Activated naive CD8-positive, alpha-beta T cell treated with anti-CD3 and anti-CD28 coated beads, Interleukin-2, amount 50 U/mL, for 16 hours (primary cell): ENCODE results near the gene USP40.

Experiments
- DNase-seq: peaks from one replicate; pipeline ENCODE4 v3.0.0-alpha.2; 2020; ENCODE audit warnings: low read depth, low spot score

Gene USP40

GRCh38 chr2:233458826-233459225 lies 107.8 kb downstream of the USP40 start:
- DNase-seq = no peak

- DNase-seq = no peak
Measured at GRCh38 chr2:233458031-233458610, 108.5 kb downstream of the USP40 start.

- no peak for DNase-seq
Measured at GRCh38 chr2:233457356-233457755, 109.2 kb downstream of the USP40 start.

- no peak for DNase-seq
Measured at GRCh38 chr2:233456934-233457333, 109.6 kb downstream of the USP40 start.

- no peak for DNase-seq
Measured at GRCh38 chr2:233456111-233456510, 110.5 kb downstream of the USP40 start.

- DNase-seq = no peak
Measured at GRCh38 chr2:233455491-233455890, 111.1 kb downstream of the USP40 start.

- DNase-seq = no peak
Measured at GRCh38 chr2:233455006-233455405, 111.6 kb downstream of the USP40 start.

DNA sequence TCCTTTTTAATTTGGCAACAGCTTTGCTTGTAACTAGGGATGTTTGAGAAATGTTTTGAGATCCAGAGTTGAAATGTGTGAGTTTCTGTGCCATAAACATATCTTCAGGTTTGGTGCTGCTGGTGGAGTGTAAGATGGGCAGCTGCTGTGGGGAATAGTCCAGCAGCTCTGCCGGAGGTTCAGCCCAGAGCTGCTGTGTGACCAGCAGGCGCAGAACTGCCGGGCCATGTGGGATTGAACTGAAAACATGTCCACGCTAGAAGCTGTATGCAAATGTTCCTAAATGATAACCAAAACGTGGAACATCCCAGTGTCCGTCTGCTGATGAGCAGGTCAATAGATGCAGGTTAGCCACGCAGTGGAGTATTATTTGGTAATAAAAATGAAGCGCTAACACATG lies 112.7 kb downstream of the USP40 start:
- DNase-seq = no peak

GRCh38 chr2:233453111-233453915 lies 113.3 kb downstream of the USP40 start:
- DNase-seq = no peak

GRCh38 chr2:233451950-233452349 lies 114.6 kb downstream of the USP40 start:
- DNase-seq = no peak

DNA sequence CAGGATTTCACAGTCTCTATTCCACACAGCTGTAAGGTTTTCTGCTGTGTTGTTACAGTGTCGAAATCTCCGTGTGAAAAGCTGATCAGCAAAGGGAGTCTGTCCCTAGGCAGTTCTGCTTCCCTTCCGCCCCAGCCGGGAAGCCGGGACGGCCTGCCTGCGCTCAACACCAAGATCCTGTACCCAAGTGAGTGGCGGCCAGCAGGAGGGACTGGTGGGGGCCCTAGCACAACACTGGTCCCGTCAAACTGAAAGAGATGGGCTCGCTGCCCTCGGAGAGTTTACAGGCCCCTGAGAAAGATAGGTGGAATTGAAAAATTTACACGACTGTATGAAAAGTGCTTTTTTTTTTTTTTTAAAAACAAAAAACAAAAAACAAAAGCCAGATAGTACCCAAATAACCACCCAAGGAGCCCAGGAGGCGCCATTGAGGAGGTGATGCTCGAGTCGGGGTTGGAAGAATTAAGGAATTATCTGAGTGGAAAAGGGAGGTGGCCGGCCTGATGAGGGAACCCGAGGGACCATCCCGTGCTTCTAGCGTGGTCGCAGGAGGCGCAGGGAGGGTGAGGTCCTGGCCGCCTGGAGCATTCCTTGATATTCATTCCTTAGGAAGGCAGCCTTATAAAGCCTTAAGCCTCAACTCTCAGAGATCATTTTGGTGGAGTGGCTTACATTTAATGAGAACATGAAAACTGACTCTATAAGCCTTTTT lies 115.6 kb downstream of the USP40 start:
- no peak for DNase-seq

GRCh38 chr2:233449921-233450863 lies 116.4 kb downstream of the USP40 start:
- DNase-seq = no peak

GRCh38 chr2:233449081-233449901 lies 117.3 kb downstream of the USP40 start:
- DNase-seq = no peak

GRCh38 chr2:233448575-233448974 lies 118.0 kb downstream of the USP40 start:
- no peak for DNase-seq

DNA sequence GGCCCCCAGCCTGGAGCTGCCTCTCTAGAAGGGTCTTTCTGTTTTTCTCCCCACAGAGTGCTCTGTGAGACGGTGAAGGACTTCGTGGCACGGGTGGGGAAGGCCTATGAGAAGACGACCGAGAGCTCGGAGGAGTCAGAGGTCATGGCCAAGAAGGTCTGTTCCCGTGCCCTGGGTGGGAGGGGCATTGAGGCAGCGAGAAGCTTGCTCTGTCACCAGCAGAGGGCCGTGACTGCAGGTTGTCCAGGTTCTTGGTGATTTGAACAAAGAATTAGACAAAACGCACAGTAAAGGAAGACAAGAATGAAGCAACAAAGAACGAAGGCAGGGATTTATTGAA lies 118.4 kb downstream of the USP40 start:
- no peak for DNase-seq

DNA sequence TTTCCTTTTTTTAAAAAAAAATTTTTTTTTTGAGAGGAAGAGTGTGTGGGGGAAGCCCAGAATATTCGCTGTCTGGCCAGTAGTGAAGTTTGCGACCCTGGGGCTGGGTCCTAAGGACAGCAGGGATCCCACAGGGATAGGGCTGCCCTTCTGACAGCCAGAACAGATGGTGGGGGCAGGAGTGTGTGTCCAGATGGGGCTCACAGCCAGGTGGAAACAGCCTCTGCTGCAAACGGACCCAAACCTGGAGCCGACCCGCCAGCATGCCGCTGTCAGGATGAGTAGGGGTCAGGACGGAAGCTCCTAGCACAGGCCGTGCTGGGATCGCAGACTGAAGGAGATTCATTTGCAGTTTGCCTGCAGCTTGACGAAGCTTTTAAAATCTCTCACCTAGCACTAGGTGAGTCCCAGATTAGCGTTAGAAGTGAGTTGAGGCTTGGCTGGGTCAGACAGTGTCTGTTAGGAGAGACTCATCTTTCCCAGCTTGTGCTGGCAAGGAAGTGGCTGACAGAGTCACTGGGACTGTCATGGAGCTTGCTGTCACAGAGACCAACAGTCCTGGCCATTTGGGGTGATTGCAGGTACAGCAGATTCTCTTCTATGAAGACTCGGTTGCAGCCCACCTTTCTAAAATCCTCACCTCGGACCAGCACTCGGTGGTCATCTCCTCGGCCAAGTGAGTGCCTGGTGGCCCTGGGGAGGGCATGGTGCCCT lies 118.9 kb downstream of the USP40 start:
- no peak for DNase-seq

GRCh38 chr2:233446606-233447305 lies 119.8 kb downstream of the USP40 start:
- DNase-seq = no peak

GRCh38 chr2:233446121-233446520 lies 120.5 kb downstream of the USP40 start:
- no peak for DNase-seq

DNA sequence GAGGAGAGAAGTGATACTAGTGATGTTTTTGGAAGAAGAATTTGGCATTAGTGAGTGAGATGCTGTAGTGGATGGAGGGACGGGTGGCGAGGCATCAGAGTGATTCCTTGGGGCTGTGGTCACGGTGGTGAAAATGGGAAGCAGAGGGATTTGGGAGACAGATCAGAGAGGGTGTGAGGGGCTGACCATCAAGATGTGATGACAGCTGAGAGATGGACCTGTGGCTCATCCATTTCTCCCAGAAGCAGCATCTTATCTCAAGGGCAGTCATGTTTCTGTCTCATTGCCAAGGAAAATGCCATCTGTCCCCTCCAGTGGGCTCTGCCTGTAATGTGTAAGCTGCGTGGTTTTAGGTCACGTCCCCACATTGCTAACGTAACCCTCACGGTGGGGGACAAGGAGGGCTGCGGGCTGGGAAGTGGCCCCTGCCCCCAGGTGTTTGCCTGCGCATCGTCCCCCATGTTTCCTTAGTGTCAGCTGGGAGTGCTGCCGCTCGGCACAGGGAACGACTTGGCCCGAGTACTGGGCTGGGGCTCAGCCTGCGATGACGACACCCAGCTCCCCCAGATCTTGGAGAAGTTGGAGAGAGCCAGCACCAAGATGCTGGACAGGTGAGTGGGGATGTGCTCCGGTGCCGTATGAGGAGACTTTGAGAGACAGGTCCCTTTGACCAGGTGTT lies 121.3 kb downstream of the USP40 start:
- DNase-seq = no peak
